Natural killer cell (primary cell): ENCODE data around the gene WFDC13. TPM values are rescaled to one million over a fixed set of nuclear protein-coding genes. Genes with fewer than 3 reads are reported as not detected.
A peak's percentile ranks its signal among the peaks of the same experiment; 100 is the strongest.

ENCODE experiments used
- ATAC-seq, 3 donors: fragments of 150-1000 bp in 2 of 3; fragments of 200-7000 bp in 1 of 3; cut with Tn5 transposase; 1 replicate in 1 of 3; 2 replicates in 2 of 3; pipeline ENCODE4 v1.10.0; 2021; ENCODE audit warnings: mild to moderate bottlenecking in 2 of 3, moderate library complexity in 2 of 3
- DNase-seq, 2 donors: peaks; one replicate each; pipeline versions ENCODE4 v3.0.0 to v3.0.0-alpha.2; 2013 to 2021; ENCODE audit warnings: mixed read lengths in 1 of 2
- H3K27ac ChIP-seq: one replicate; pipeline ENCODE4 v1.5.1; 2013; ENCODE audit warnings: mild to moderate bottlenecking, low read length
- H3K27me3 ChIP-seq: one replicate; pipeline ENCODE4 v1.6.1; 2013; ENCODE audit warnings: low read length; ENCODE audit not compliant: control insufficient read depth, insufficient read depth
- H3K36me3 ChIP-seq: one replicate; pipeline ENCODE4 v1.6.1; 2013; ENCODE audit warnings: low read length; ENCODE audit not compliant: control insufficient read depth, insufficient read depth
- H3K4me1 ChIP-seq: one replicate; pipeline ENCODE4 v1.6.1; 2013; ENCODE audit warnings: low read length; ENCODE audit not compliant: control insufficient read depth, insufficient read depth
- H3K4me3 ChIP-seq: one replicate; pipeline ENCODE4 v1.5.1; 2013; ENCODE audit warnings: low read length
- H3K9me3 ChIP-seq: one replicate; pipeline ENCODE4 v1.6.1; 2013; ENCODE audit warnings: low read length; ENCODE audit not compliant: control insufficient read depth, insufficient read depth
- H3K27ac Mint-ChIP-seq, 2 donors: one replicate each; pipeline ENCODE4 v1.8.0; 2022; ENCODE audit warnings: mild to moderate bottlenecking in 2 of 2, mixed read lengths in 2 of 2, moderate library complexity in 1 of 2
- H3K27me3 Mint-ChIP-seq, 2 donors: one replicate each; pipeline ENCODE4 v1.8.0; 2022; ENCODE audit warnings: low read depth in 2 of 2, mixed read lengths in 2 of 2
- H3K36me3 Mint-ChIP-seq: one replicate; pipeline ENCODE4 v1.8.0; 2022; ENCODE audit warnings: mixed read lengths
- H3K4me1 Mint-ChIP-seq, 2 donors: one replicate each; pipeline ENCODE4 v1.8.0; 2022; ENCODE audit warnings: mixed read lengths in 2 of 2
- H3K4me3 Mint-ChIP-seq: one replicate; pipeline ENCODE4 v1.8.0; 2022; ENCODE audit warnings: mild to moderate bottlenecking, moderate library complexity, mixed read lengths
- H3K9me3 Mint-ChIP-seq, 2 donors: one replicate each; pipeline ENCODE4 v1.8.0; 2022; ENCODE audit warnings: mixed read lengths in 2 of 2
- CTCF ChIP-seq: fragments of 200-600 bp; IDR thresholded peaks from one replicate; pipeline ENCODE4 v1.8.0; 2022; ENCODE audit warnings: antibody characterized with exemption
- WGBS: methylation state at CpG from one replicate; pipeline ENCODE4 v1.1.7; 2013; ENCODE audit warnings: missing lambda C conversion rate; ENCODE audit not compliant: insufficient coverage; 5-methylcytosine and 5-hydroxymethylcytosine counted together
- intact Hi-C: fragments of 100-400 bp; cut with micrococcal nuclease; formaldehyde crosslinking; loops from one replicate; pipeline ENCODE4 v1.14.2; 2022
- total RNA-seq, 4 donors: library from RNA; stranded (reverse); fragments of 120-200 nt in 1 of 4; gene quantifications; one replicate each; pipeline versions ENCODE4 v1.2.3 to v1.2.4, GENCODE V29; 2013 to 2022

Gene WFDC13
- total RNA-seq, 3 donors from 2014 or later (not counting 1 experiment from before 2014, with no cell fraction given) = not detected

- no peaks in the 10 kb centered on the region for H3K36me3 ChIP-seq
- Mint-ChIP-seq H3K4me1 (no peaks in the 10 kb centered on the region), H3K27me3 (peaks cover 15 to 44% of the 10 kb centered on the region in 2 donors), H3K4me3 (no peak overlapping the region), H3K27ac (no peak overlapping the region), H3K36me3 (no peaks in the 10 kb centered on the region), H3K9me3 (no peaks in the 10 kb centered on the region)
- DNase-seq (no peak), ATAC-seq (no peak)
- no peak overlapping the region for H3K27ac ChIP-seq
- no peaks in the 10 kb centered on the region for H3K9me3 ChIP-seq
- TF ChIP-seq CTCF = no peak
- H3K4me1 ChIP-seq = no peaks in the 10 kb centered on the region
- intact Hi-C loops = no loop called here
- H3K4me3 ChIP-seq = no peak overlapping the region
- no peaks in the 10 kb centered on the region for H3K27me3 ChIP-seq
Measured at GRCh38 chr20:45725134-45725533, 23.3 kb downstream of the WFDC13 start.

GRCh38 chr20:45727044-45727443 lies 25.2 kb downstream of the WFDC13 start:
- Histone ChIP-seq H3K27me3 (no peaks in the 10 kb centered on the region), H3K27ac (no peak overlapping the region), H3K4me3 (no peak overlapping the region), H3K9me3 (no peaks in the 10 kb centered on the region), H3K36me3 (no peaks in the 10 kb centered on the region), H3K4me1 (no peaks in the 10 kb centered on the region)
- TF ChIP-seq CTCF = no peak
- Mint-ChIP-seq H3K4me1 (no peaks in the 10 kb centered on the region), H3K36me3 (peaks cover 4% of the 10 kb centered on the region), H3K27ac (no peak overlapping the region), H3K4me3 (no peak overlapping the region), H3K9me3 (peaks cover under 1 to 6% of the 10 kb centered on the region in 2 donors), H3K27me3 (peaks cover 19 to 47% of the 10 kb centered on the region in 2 donors)
- intact Hi-C loops = no loop called here
- DNase-seq (no peak), ATAC-seq (peak in 1 of 3 donors; percentile 32)
- 40% methylated on average over 1 of the region's 2 CpGs for WGBS

GRCh38 chr20:45732199-45732598 lies 30.4 kb downstream of the WFDC13 start:
- H3K27me3 Mint-ChIP-seq = peaks cover 20 to 30% of the 10 kb centered on the region in 2 donors
- Histone ChIP-seq H3K36me3 (no peaks in the 10 kb centered on the region), H3K27me3 (peaks cover 2% of the 10 kb centered on the region), H3K4me3 (no peak overlapping the region), H3K9me3 (peaks cover 4% of the 10 kb centered on the region), H3K27ac (no peak overlapping the region), H3K4me1 (no peaks in the 10 kb centered on the region)
- peaks cover 9% of the 10 kb centered on the region for H3K36me3 Mint-ChIP-seq
- ATAC-seq (no peak), DNase-seq (no peak)
- no peak overlapping the region for H3K4me3 Mint-ChIP-seq
- no peaks in the 10 kb centered on the region for H3K4me1 Mint-ChIP-seq
- intact Hi-C loops = no loop called here
- no peak for TF ChIP-seq CTCF
- H3K9me3 Mint-ChIP-seq = peaks cover 4 to 10% of the 10 kb centered on the region in 2 donors
- H3K27ac Mint-ChIP-seq = no peak overlapping the region

GRCh38 chr20:45735552-45735951 lies 33.7 kb downstream of the WFDC13 start:
- intact Hi-C loops = no loop called here
- no peaks in the 10 kb centered on the region for H3K4me1 Mint-ChIP-seq
- Histone ChIP-seq H3K27me3 (peaks cover 5% of the 10 kb centered on the region), H3K36me3 (no peaks in the 10 kb centered on the region), H3K4me1 (no peaks in the 10 kb centered on the region), H3K4me3 (no peak overlapping the region), H3K9me3 (peaks cover 4% of the 10 kb centered on the region), H3K27ac (no peak overlapping the region)
- no peak for TF ChIP-seq CTCF
- ATAC-seq (no peak), DNase-seq (no peak)
- H3K9me3 Mint-ChIP-seq = peaks cover 4 to 10% of the 10 kb centered on the region in 2 donors
- H3K4me3 Mint-ChIP-seq = no peak overlapping the region
- H3K27me3 Mint-ChIP-seq = peaks cover 21 to 38% of the 10 kb centered on the region in 2 donors
- WGBS = 80% methylated on average over 8 of the region's 8 CpGs
- peaks cover 9% of the 10 kb centered on the region for H3K36me3 Mint-ChIP-seq
- no peak overlapping the region for H3K27ac Mint-ChIP-seq
